ENCODE results near the gene SIGLEC5. TPM values are rescaled to one million over a fixed set of nuclear protein-coding genes. Genes with fewer than 3 reads are reported as not detected.

Gene SIGLEC5
- total and polyA plus RNA-seq, 2 of the 8 experiments (the other 6 are each of a cell fraction or from before 2014, with no cell fraction given), result not detected

DNA sequence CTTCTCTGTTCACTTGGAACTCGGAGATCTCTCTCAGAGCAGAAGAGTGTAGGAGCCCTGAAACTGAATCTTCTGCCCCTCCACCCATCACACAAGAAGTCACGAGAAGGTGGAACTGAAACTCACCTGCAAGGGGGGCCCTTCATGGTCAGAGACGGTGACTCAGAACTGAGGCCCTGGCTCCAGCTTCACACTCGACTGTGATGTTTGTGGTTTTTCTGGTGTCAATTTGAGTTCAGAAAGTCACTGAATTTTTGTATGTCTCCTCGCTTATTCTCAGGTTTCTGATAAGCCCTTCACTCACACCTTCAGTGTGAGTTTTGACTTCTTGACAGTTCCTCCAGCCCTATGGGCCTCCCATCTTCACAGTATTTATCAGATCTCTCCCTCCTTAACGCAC lies 23.1 kb downstream of the SIGLEC5 start:
- Histone ChIP-seq H3K9ac (replicated peaks in 1 of 4; ENCODE audit: extremely low read depth in 1 of 4, low read depth in 3 of 4, low read length in 3 of 4) (no peak overlapping the region), H3K14ac (ENCODE audit: insufficient read length) (no peak overlapping the region), H3K79me1 (ENCODE audit: low read depth, low read length) (no peaks in the 10 kb centered on the region), H3K9me3 (ENCODE audit: insufficient read depth in 2 of 2, low read depth in 1 of 2, low read length in 1 of 2) (peaks cover 34 to 47% of the 10 kb centered on the region in 2 experiments), H4K8ac (ENCODE audit: extremely low read depth, insufficient read depth, low read length) (no peak overlapping the region), H3K23me2 (ENCODE audit: low read depth, low read length) (no peaks in the 10 kb centered on the region), H3K18ac (ENCODE audit: extremely low read depth, low read length) (no peak overlapping the region), H3K4me1 (replicated peaks in 1 of 4; ENCODE audit: control insufficient read depth in 3 of 4, insufficient read depth in 4 of 4, low read length in 3 of 4) (no peaks in the 10 kb centered on the region), H3K27ac (ENCODE audit: low read depth, low read length) (no peak overlapping the region), H3K56ac (replicated peaks; ENCODE audit: insufficient read length, low read depth, low read length) (no peak overlapping the region), H3K4ac (replicated peaks; ENCODE audit: insufficient read length, low read depth, low read length) (no peak overlapping the region), H2BK12ac (ENCODE audit: low read depth, low read length) (no peak overlapping the region), H2BK5ac (ENCODE audit: low read depth, low read length) (no peak overlapping the region), H2BK15ac (ENCODE audit: low read length) (no peak overlapping the region), H4K91ac (replicated peaks; ENCODE audit: insufficient read length, low read length) (no peak overlapping the region), H3K23ac (ENCODE audit: insufficient read length) (no peak overlapping the region), H3K36me3 (ENCODE audit: control insufficient read depth in 2 of 4, insufficient read depth in 4 of 4, low read length in 3 of 4) (no peaks in the 10 kb centered on the region), H4K20me1 (replicated peaks in 1 of 2; ENCODE audit: control insufficient read depth in 1 of 2, insufficient read depth in 2 of 2, low read length in 2 of 2) (no peaks in the 10 kb centered on the region), H2AK5ac (ENCODE audit: low read depth, low read length) (no peak overlapping the region), H4K5ac (ENCODE audit: insufficient read length, low read depth, low read length) (no peak overlapping the region), H3K79me2 (ENCODE audit: control insufficient read depth in 1 of 2, insufficient read depth in 2 of 2, low read length in 2 of 2) (no peaks in the 10 kb centered on the region), H3K4me3 (ENCODE audit: extremely low read depth in 1 of 4, insufficient read depth in 2 of 4, low read depth in 3 of 4, low read length in 4 of 4) (no peak overlapping the region), H3K4me2 (ENCODE audit: insufficient read depth in 1 of 2, low read depth in 2 of 2, low read length in 2 of 2) (no peak overlapping the region), H2BK120ac (replicated peaks; ENCODE audit: low read depth, low read length) (no peak overlapping the region), H2BK20ac (ENCODE audit: low read length) (no peak overlapping the region), H2AFZ (ENCODE audit: low read length) (no peak overlapping the region), H3K27me3 (replicated peaks in 1 of 4; ENCODE audit: control insufficient read depth in 3 of 4, extremely low read depth in 1 of 4, insufficient read depth in 3 of 4, low read length in 3 of 4) (no peaks in the 10 kb centered on the region)
- DNase-seq (ENCODE audit: low read depth in 1 of 2, low spot score in 2 of 2), result no peak
- TF ChIP-seq CHD1 (IDR thresholded peaks at IDR 0.05; ENCODE audit: low read depth, low read length) (no peak), BCL11A (IDR thresholded peaks at IDR 0.05; ENCODE audit: low read depth in 2 of 2, low read length in 2 of 2) (no peak), KDM1A (IDR thresholded peaks at IDR 0.05; ENCODE audit: borderline replicate concordance, low read length) (no peak), SIX5 (IDR thresholded peaks at IDR 0.05; ENCODE audit: low read depth, low read length) (no peak), TCF12 (IDR thresholded peaks at IDR 0.05; ENCODE audit: low read depth, low read length) (no peak), RFX5 (IDR thresholded peaks at IDR 0.05; ENCODE audit: borderline replicate concordance, low read depth, low read length) (no peak), SP1 (IDR thresholded peaks at IDR 0.05; ENCODE audit: low read depth, low read length) (no peak), CEBPB (IDR thresholded peaks at IDR 0.05; ENCODE audit: low read depth, low read length) (no peak), HDAC2 (IDR thresholded peaks at IDR 0.05; ENCODE audit: borderline replicate concordance in 1 of 2, low read depth in 2 of 2, low read length in 2 of 2) (no peak), RBBP5 (IDR thresholded peaks at IDR 0.05; ENCODE audit: borderline replicate concordance, low read depth, low read length) (no peak), SIN3A (conservative IDR thresholded peaks at IDR 0.05 in 1 of 2, IDR thresholded peaks at IDR 0.05 in 1 of 2; ENCODE audit: low read depth in 1 of 2, low read length in 2 of 2) (no peak), SP4 (IDR thresholded peaks at IDR 0.05; ENCODE audit: low read length) (no peak)
- TF ChIP-seq, protein P1, sequence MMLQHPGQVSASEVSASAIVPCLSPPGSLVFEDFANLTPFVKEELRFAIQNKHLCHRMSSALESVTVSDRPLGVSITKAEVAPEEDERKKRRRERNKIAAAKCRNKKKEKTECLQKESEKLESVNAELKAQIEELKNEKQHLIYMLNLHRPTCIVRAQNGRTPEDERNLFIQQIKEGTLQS (IDR thresholded peaks at IDR 0.05; ENCODE audit: insufficient read depth, low read depth, low read length), result no peak
- WGBS, 2 experiments (ENCODE audit: extremely low coverage in 1 of 2, insufficient coverage in 1 of 2, insufficient read length in 1 of 2, insufficient replicate concordance in 2 of 2, low coverage in 1 of 2, low lambda C conversion rate in 2 of 2, missing lambda C conversion rate in 1 of 2), result 66% methylated on average over 6 of the region's 6 CpGs; no CpG with 5 or more reads in 1 of the 2 experiments
- ChIA-PET CTCF (ENCODE audit: partially characterized antibody) (interaction anchor here (0.9 to 3.8 kb wide), 11 partner anchors 8 to 171 kb away, joined by 3 to 23 read pairs (median 7); no protein-coding TSS in a partner anchor), POLR2A (ENCODE audit: partially characterized antibody) (no interaction called here)
- no peak for FAIRE-seq
